Astrocyte (in vitro differentiated cells and primary cell): ENCODE data around the gene MYZAP.

Experiments used
- EZH2 ChIP-seq: IDR thresholded peaks from 2 replicates; pipeline ENCODE4 v1.6.1; 2012; ENCODE audit warnings: mild to moderate bottlenecking, low read length, inconsistent platforms; ENCODE audit not compliant: insufficient read depth
- TF ChIP-seq, protein P1 (sequence below): IDR thresholded peaks from 2 replicates; pipeline ENCODE4 v1.5.1; 2011; ENCODE audit warnings: low read depth, mild to moderate bottlenecking, inconsistent platforms, low read length, moderate library complexity; ENCODE audit not compliant: insufficient read depth

DNA sequence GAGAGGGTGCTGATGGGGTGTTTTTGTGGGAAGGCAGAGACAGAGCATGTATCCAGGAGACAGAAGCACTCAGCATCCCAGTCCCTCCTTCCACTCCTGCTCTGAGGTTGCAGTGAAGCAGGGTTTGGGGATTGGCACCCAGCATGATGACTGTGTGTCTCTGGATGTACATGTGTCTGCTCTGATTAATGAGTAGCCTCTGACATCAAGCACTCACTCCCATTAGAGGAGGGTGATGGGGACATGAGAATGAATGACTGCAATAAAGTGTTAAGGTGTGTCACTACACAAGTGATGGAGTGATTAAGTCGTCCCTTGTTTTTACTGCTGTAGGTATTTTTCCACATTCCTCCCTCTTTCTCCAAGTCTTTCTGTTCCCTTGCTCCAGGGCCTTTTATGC lies 9.6 kb upstream of the MYZAP start:
- TF ChIP-seq, protein P1, sequence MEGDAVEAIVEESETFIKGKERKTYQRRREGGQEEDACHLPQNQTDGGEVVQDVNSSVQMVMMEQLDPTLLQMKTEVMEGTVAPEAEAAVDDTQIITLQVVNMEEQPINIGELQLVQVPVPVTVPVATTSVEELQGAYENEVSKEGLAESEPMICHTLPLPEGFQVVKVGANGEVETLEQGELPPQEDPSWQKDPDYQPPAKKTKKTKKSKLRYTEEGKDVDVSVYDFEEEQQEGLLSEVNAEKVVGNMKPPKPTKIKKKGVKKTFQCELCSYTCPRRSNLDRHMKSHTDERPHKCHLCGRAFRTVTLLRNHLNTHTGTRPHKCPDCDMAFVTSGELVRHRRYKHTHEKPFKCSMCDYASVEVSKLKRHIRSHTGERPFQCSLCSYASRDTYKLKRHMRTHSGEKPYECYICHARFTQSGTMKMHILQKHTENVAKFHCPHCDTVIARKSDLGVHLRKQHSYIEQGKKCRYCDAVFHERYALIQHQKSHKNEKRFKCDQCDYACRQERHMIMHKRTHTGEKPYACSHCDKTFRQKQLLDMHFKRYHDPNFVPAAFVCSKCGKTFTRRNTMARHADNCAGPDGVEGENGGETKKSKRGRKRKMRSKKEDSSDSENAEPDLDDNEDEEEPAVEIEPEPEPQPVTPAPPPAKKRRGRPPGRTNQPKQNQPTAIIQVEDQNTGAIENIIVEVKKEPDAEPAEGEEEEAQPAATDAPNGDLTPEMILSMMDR: no peak
- TF ChIP-seq EZH2: no peak
